GM12874 (cell line): ENCODE data around the gene RRP12.

Source experiments
- TF ChIP-seq, protein P1 (sequence below): IDR thresholded peaks from 2 replicates; pipeline ENCODE4 v1.5.1; 2011; ENCODE audit warnings: low read depth, mild to moderate bottlenecking, control low read depth, low read length, moderate library complexity; ENCODE audit not compliant: insufficient read depth

Gene RRP12

DNA sequence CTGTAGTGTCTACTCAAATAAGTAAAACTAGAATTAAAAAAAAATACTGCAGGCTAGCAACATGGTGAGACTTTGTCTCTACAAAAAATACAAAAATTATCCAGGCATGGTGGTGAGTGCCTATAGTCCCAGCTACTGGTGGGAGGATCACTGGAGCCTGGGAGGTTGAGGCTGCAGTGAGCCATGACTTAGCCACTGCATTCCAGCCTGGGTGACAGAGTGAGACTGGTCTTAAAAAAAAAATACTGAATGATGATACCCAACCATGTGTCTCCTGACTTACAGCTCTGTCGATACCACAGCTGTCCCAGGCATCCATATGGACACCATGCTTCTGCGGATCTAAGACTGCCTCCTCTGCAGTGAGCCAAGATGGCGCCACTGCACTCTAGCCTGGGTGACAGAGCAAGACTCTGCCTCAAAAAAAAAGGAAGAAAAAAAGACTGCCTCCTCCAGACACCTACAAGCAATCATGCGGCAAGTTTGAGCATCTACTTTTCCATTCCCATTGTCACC is 90.0 kb downstream of the RRP12 start:
- TF ChIP-seq, protein P1, sequence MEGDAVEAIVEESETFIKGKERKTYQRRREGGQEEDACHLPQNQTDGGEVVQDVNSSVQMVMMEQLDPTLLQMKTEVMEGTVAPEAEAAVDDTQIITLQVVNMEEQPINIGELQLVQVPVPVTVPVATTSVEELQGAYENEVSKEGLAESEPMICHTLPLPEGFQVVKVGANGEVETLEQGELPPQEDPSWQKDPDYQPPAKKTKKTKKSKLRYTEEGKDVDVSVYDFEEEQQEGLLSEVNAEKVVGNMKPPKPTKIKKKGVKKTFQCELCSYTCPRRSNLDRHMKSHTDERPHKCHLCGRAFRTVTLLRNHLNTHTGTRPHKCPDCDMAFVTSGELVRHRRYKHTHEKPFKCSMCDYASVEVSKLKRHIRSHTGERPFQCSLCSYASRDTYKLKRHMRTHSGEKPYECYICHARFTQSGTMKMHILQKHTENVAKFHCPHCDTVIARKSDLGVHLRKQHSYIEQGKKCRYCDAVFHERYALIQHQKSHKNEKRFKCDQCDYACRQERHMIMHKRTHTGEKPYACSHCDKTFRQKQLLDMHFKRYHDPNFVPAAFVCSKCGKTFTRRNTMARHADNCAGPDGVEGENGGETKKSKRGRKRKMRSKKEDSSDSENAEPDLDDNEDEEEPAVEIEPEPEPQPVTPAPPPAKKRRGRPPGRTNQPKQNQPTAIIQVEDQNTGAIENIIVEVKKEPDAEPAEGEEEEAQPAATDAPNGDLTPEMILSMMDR = no peak

DNA sequence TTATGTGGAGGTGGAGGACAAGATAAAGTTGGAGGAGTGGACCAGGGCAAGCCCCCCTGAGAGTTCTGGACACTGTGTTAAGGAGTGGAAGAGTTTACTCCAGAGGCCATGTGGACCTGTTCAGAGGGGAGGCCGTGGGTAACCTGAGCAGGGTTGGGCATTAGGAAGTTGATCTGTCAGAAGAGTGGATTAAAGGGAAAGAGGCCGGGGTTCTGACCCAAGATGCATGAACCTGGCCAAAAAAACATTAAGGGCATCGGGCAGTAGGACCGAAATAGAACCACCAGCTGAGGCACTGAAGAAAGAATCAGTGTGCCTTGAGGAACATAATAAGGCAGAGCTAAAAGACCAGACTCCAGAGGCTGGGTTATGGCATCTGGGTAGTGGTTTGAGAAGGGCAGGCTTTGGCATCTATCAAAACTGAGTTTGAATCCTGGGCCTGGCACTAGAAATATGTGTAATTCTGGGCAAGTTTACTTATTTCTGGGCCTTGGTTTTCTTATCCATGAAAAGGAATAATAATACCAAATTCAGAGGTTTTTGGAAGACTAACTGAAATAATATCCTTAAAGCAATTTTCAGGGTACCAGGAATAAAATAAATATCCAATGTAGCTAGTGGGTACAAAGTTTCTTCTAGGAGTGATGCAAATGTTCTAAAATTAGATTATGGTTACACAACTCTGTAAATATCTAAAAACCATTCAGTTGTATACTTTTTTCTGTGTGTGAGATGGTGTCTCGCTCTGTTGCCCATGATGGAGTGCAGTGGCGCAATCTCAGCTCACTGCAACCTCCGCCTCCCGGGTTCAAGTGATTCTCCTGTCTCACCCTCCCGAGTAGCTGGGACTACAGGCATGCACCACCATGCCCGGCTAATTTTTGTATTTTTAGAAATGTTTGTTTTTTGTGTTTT is 93.0 kb downstream of the RRP12 start:
- TF ChIP-seq, protein P1 = no peak

DNA sequence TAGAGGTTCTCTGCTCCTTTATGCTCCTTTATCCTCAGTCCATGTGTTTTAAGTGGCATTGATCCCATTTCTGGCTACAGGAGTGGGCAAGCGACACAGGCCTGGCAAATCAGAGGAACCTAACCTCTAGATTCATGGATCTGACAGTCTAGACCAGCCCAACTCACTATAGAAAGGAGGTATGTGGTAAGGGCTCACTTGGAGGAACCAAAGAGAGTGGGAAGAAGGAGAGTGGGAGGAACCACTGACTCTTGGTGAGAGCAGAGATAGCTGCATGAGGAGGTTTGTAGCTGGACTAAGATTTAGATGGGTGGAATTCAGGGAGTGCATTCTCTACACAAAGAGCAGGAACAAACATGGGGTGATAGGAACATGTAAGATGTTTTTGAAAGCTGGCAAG is 93.7 kb downstream of the RRP12 start:
- TF ChIP-seq, protein P1 = no peak
